ENCODE data around the gene SERTAD4.
"Not testable (repeated sequence)": the region's sequence is repeated elsewhere in the genome, so short reads cannot be mapped to it uniquely, and the experiment has no call there.

- TF ChIP-seq CTCF (IDR thresholded peaks at IDR 0.05; ENCODE audit: low read depth, low read length); EZH2phosphoT487 (IDR thresholded peaks at IDR 0.05; ENCODE audit: low read depth): not testable (repeated sequence)
Measured at GRCh38 chr1:210265392-210265955, 32.9 kb downstream of the SERTAD4 start.
